Measurements from ENCODE around the gene BSN.

- no peak for TF ChIP-seq YY1 (IDR thresholded peaks at IDR 0.05; ENCODE audit: low read depth)
- TF ChIP-seq TAF1 (IDR thresholded peaks at IDR 0.05; ENCODE audit: low read depth): no peak
- TF ChIP-seq CEBPB (IDR thresholded peaks at IDR 0.05): no peak
- no peak for TF ChIP-seq EP300 (IDR thresholded peaks at IDR 0.05; ENCODE audit: borderline replicate concordance)
- no peak for TF ChIP-seq REST (IDR thresholded peaks at IDR 0.05; ENCODE audit: low read depth)
- TF ChIP-seq RAD21 (IDR thresholded peaks at IDR 0.05; ENCODE audit: low read depth): no peak
- TF ChIP-seq ZBTB7A (IDR thresholded peaks at IDR 0.05; ENCODE audit: low read depth): no peak
- TF ChIP-seq FOXM1 (IDR thresholded peaks at IDR 0.05; ENCODE audit: borderline replicate concordance, low read depth): no peak
- no peak for TF ChIP-seq CREB1 (IDR thresholded peaks at IDR 0.05; ENCODE audit: low read depth)
- TF ChIP-seq EGR1 (IDR thresholded peaks at IDR 0.05): no peak
- TF ChIP-seq USF1 (IDR thresholded peaks at IDR 0.05): no peak
- no peak for TF ChIP-seq NFIC (IDR thresholded peaks at IDR 0.05)
These were observed 157.2 kb downstream of the BSN start for GRCh38 chr3:49711489-49711888.
